Thyroid gland (tissue), 4 donors: Measurements from ENCODE around the gene MACC1. TPM values are rescaled to one million over a fixed set of nuclear protein-coding genes. Genes with fewer than 3 reads are reported as not detected.

Source experiments
- DNase-seq, 2 donors: peaks; one replicate each; pipeline ENCODE4 v3.0.0-alpha.2; 2019
- H3K27ac ChIP-seq, 3 donors: fragments of 200-600 bp; sonication (generic); 1 replicate in 2 of 3; 2 replicates in 1 of 3; pipeline ENCODE4 v1.5.1; 2016 to 2019; ENCODE audit warnings: mild to moderate bottlenecking in 1 of 3, moderate library complexity in 1 of 3
- H3K27me3 ChIP-seq: fragments of 200-600 bp; sonication (generic); one replicate; pipeline ENCODE4 v1.5.1; 2019
- H3K36me3 ChIP-seq, 2 donors: fragments of 200-600 bp; sonication (generic); one replicate each; pipeline ENCODE4 v1.5.1; 2016 to 2019
- H3K4me1 ChIP-seq, 2 donors: fragments of 200-600 bp; sonication (generic); one replicate each; pipeline ENCODE4 v1.5.1; 2017 to 2019
- H3K4me3 ChIP-seq, 3 donors: fragments of 200-600 bp; sonication (generic); replicated peaks in 1 of 3; 1 replicate in 2 of 3; 2 replicates in 1 of 3; pipeline ENCODE4 v1.5.1; 2016; ENCODE audit warnings: mild to moderate bottlenecking in 1 of 3
- H3K9me3 ChIP-seq: fragments of 200-600 bp; sonication (generic); one replicate; pipeline ENCODE4 v1.5.1; 2017
- POLR2A ChIP-seq, 2 donors: fragments of 450-650 bp; IDR thresholded peaks; one replicate each; pipeline ENCODE4 v1.6.1; 2017; ENCODE audit warnings: antibody characterized with exemption in 2 of 2, mild to moderate bottlenecking in 2 of 2, moderate library complexity in 1 of 2
- WGBS, 2 donors: methylation state at CpG; one replicate each; pipeline ENCODE4 v1.1.5; 2017; 5-methylcytosine and 5-hydroxymethylcytosine counted together
- intact Hi-C: fragments of 100-400 bp; cut with DNase I; formaldehyde crosslinking; loops from one replicate; pipeline ENCODE4 v1.15.1; 2023
- total RNA-seq, 4 donors: library from RNA; depleted of rRNA; stranded (reverse); fragments of >200 nt; gene quantifications; one replicate each; pipeline ENCODE4 v1.2.3, GENCODE V29; 2016
- TF ChIP-seq, protein P1 (sequence below), 6 experiments: fragments of 200-600 bp in 3 of 6; fragments of 450-650 bp in 3 of 6; sonication (generic) in 3 of 6; IDR thresholded peaks; one replicate each; pipeline ENCODE4 v1.5.1; 2016 to 2019; ENCODE audit warnings: antibody characterized with exemption in 6 of 6, mild to moderate bottlenecking in 2 of 6, inconsistent platforms in 1 of 6, moderate library complexity in 1 of 6

MACC1 gene
- total RNA-seq, 4 donors from 2014 or later = 2.6 to 7.7 (median 3.6) TPM

DNA sequence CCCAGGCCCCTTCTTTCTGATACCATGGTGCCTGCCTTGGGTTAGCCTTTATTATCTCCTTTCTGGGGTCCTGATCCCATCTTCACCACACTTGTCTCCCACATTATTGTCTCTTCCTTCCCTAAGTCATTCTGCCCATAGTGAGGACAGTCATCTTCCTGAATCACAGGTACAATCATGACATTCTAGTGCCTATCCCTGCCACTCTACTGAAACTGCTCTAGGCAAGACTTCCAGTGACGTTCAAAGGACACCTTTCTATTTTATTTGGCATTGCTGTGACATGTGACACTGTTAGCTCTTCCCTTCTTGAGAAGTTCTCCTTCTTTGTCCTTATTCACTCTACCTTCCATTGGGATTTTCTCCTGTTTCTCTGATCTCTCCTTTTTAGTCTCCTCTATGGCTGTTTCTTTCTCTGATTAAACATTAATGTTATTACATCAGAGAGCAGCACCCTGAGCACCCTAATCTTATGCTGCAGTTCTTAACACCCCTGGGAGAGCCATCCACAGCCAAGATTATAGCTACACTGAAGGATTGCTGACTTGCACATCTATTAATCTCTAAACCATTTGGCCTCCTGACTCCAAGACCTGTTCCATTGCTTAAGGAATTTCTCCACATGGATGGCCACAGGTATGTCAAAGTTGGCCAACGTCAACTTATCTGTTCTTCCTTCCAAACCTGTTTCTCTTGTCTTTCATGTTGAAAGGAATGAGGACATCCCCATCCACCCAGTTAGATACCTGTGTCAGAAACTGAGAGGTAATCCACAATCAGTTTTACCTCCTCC is 10.9 kb downstream of the MACC1 start:
- 48 to 70% methylated on average over 2 of the region's 2 CpGs for WGBS, 2 donors
- H3K4me3 ChIP-seq = no peak overlapping the region
- H3K27ac ChIP-seq = no peak overlapping the region
- no peaks in the 10 kb centered on the region for H3K4me1 ChIP-seq
- TF ChIP-seq, protein P1, sequence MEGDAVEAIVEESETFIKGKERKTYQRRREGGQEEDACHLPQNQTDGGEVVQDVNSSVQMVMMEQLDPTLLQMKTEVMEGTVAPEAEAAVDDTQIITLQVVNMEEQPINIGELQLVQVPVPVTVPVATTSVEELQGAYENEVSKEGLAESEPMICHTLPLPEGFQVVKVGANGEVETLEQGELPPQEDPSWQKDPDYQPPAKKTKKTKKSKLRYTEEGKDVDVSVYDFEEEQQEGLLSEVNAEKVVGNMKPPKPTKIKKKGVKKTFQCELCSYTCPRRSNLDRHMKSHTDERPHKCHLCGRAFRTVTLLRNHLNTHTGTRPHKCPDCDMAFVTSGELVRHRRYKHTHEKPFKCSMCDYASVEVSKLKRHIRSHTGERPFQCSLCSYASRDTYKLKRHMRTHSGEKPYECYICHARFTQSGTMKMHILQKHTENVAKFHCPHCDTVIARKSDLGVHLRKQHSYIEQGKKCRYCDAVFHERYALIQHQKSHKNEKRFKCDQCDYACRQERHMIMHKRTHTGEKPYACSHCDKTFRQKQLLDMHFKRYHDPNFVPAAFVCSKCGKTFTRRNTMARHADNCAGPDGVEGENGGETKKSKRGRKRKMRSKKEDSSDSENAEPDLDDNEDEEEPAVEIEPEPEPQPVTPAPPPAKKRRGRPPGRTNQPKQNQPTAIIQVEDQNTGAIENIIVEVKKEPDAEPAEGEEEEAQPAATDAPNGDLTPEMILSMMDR (IDR thresholded peaks at IDR 0.05) = no peak
- no peak for TF ChIP-seq POLR2A (IDR thresholded peaks at IDR 0.05)
- DNase-seq = no peak
- H3K27me3 ChIP-seq = no peaks in the 10 kb centered on the region
- H3K36me3 ChIP-seq = no peaks in the 10 kb centered on the region
- intact Hi-C loops = no loop called here
- no peaks in the 10 kb centered on the region for H3K9me3 ChIP-seq

GRCh38 chr7:20203316-20203715 is 13.9 kb downstream of the MACC1 start:
- Histone ChIP-seq H3K36me3 (no peaks in the 10 kb centered on the region), H3K27me3 (no peaks in the 10 kb centered on the region), H3K4me1 (no peaks in the 10 kb centered on the region), H3K27ac (no peak overlapping the region), H3K4me3 (no peak overlapping the region), H3K9me3 (no peaks in the 10 kb centered on the region)
- no peak for DNase-seq
- intact Hi-C loops = no loop called here
- TF ChIP-seq, protein P1 (IDR thresholded peaks at IDR 0.05) = no peak
- no peak for TF ChIP-seq POLR2A (IDR thresholded peaks at IDR 0.05)
- WGBS, 2 donors = 76 to 85% methylated on average over 4 of the region's 4 CpGs

DNA sequence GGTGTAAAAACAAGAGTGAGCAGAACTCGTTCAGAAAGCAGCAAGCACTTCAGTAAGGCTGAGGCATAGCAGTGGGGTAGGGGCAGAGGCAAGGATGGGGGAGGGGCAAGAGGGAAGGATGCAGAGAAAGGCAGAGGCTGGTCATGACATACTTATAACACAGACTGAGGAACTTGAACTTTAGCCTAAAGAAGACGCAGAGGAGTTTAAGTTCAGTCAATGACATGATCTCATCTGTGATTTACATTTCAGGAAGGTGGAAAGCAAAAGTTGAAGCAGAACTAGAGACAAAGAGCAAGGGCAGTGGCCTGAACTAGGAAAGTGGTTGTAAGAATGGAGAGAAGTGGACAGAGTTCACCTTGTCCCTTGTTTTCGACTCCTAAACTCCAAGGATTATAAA is 15.8 kb downstream of the MACC1 start:
- WGBS, 2 donors = 49 to 53% methylated on average over 3 of the region's 3 CpGs
- no peak for TF ChIP-seq POLR2A (IDR thresholded peaks at IDR 0.05)
- TF ChIP-seq, protein P1 (IDR thresholded peaks at IDR 0.05) = no peak

DNA sequence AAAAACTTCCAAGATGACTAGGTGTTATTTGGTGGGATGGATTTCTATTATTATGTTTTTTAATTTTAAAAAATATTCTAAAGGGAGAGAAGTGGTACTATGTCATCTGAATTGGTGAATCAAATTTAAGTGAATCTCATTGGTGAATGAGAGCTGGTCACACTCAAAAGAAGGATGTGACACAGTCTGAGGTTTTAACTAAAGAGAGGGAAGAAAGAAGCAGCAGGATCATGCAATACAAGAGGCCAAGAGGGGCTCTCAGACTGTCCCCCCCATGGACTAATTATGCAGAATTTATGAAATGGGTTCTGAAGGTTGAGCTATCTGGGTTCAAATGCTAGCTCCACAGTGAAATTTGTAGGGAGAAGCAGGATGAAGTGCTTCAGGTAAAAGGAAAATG is 16.2 kb downstream of the MACC1 start:
- Histone ChIP-seq H3K36me3 (no peaks in the 10 kb centered on the region), H3K27ac (no peak overlapping the region), H3K27me3 (no peaks in the 10 kb centered on the region), H3K4me3 (no peak overlapping the region), H3K4me1 (no peaks in the 10 kb centered on the region), H3K9me3 (no peaks in the 10 kb centered on the region)
- no peak for DNase-seq
- intact Hi-C loops = no loop called here
- TF ChIP-seq POLR2A (IDR thresholded peaks at IDR 0.05) = no peak
- TF ChIP-seq, protein P1 (IDR thresholded peaks at IDR 0.05) = no peak

More for the DNA sequence above, 15.8 kb downstream of the MACC1 start:
- Histone ChIP-seq H3K9me3 (no peaks in the 10 kb centered on the region), H3K4me1 (no peaks in the 10 kb centered on the region), H3K36me3 (no peaks in the 10 kb centered on the region), H3K4me3 (no peak overlapping the region), H3K27ac (no peak overlapping the region), H3K27me3 (no peaks in the 10 kb centered on the region)
- intact Hi-C loops = no loop called here
- no peak for DNase-seq

- no peaks in the 10 kb centered on the region for H3K27me3 ChIP-seq
- H3K36me3 ChIP-seq = no peaks in the 10 kb centered on the region
- H3K4me3 ChIP-seq = no peak overlapping the region
- no peak overlapping the region for H3K27ac ChIP-seq
- intact Hi-C loops = no loop called here
- H3K4me1 ChIP-seq = no peaks in the 10 kb centered on the region
- WGBS, 2 donors = 65 to 75% methylated on average over 3 of the region's 3 CpGs
- no peaks in the 10 kb centered on the region for H3K9me3 ChIP-seq
- DNase-seq = no peak
- TF ChIP-seq, protein P1 (IDR thresholded peaks at IDR 0.05) = no peak
- TF ChIP-seq POLR2A (IDR thresholded peaks at IDR 0.05) = no peak
Observed at GRCh38 chr7:20200361-20200760, 16.8 kb downstream of the MACC1 start.
